ENCODE results near the gene AGAP3. TPM values are rescaled to one million over a fixed set of nuclear protein-coding genes. Genes with fewer than 3 reads are reported as not detected.

The AGAP3 gene
- total RNA-seq, 8 experiments from 2014 or later: 34.1 to 84.7 (median 57.2) TPM

- ATAC-seq (replicated peaks in 6 of 8): no peak
- WGBS, 10 experiments: 67 to 100% (median 76%) methylated on average over 1 to 2 of the region's 3 CpGs; no CpG with 5 or more reads in 6 of the 10 experiments
These were observed 64.1 kb downstream of the AGAP3 start for GRCh38 chr7:151150388-151150787.

DNA sequence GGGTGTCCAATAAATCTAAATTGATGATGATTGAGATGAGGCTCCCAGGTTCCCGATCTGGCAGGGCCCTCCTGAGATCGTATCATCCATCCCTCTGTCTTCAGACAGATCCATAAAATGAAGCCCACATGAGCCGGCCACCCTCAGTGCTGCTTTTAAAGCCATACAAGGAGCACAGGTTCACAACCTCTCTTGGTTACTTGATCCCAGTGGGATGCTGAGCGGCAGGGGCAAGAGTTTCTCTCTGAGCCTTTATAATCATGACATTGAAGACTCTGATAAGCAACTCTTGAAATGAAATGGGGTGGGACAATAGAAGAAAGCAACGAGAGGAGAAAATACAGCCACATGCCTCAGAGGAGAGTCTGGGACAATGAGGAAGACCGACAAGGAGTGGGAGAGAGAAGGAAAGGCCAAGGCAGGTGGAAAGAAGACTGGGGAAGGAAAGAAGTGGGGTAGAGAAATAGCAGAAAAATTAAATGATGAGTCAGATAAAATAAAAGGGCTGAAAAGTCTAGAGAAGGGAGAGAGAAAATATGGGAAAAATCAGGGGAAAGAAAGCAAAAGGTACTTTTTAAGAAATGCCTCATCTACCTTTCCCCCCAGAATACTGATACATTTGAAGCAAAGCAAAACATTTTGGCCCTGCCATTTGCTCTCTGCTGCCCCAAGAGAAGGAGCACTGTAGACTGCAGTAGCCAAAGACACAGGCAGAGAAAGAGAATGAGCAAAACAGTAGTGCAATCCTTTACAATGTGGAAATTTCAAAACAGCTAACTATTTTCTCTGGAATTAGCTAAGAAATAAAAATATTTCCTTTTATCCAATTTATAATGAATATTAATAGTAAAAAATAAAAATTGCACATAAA lies 66.6 kb downstream of the AGAP3 start:
- in situ Hi-C loops (cut with MboI; ENCODE audit: low pct_unique_long_range_greater_than_20kb in 2 of 9, low sequenced_read_pairs in 9 of 9, unreplicated experiment in 9 of 9): no loop called here
- H3K4me1 ChIP-seq (replicated peaks in 1 of 2): peaks cover 0 to 7% of the 10 kb centered on the region in 2 donors
- ATAC-seq (replicated peaks in 6 of 8): peak in 1 of 8 experiments; percentile 31
- no peak overlapping the region for H3K4me3 ChIP-seq
- WGBS, 10 experiments: 7 to 37% (median 18%) methylated on average over 2 to 6 of the region's 6 CpGs; no CpG with 5 or more reads in 1 of the 10 experiments
- H3K27ac ChIP-seq: no peak overlapping the region

More at GRCh38 chr7:151150388-151150787, 64.1 kb downstream of the AGAP3 start:
- in situ Hi-C loops (cut with MboI; ENCODE audit: low pct_unique_long_range_greater_than_20kb in 2 of 9, low sequenced_read_pairs in 9 of 9, unreplicated experiment in 9 of 9): no loop called here
- Histone ChIP-seq H3K4me3 (no peak overlapping the region), H3K4me1 (replicated peaks in 1 of 2) (peaks cover 0 to 7% of the 10 kb centered on the region in 2 donors), H3K27ac (no peak overlapping the region)

DNA sequence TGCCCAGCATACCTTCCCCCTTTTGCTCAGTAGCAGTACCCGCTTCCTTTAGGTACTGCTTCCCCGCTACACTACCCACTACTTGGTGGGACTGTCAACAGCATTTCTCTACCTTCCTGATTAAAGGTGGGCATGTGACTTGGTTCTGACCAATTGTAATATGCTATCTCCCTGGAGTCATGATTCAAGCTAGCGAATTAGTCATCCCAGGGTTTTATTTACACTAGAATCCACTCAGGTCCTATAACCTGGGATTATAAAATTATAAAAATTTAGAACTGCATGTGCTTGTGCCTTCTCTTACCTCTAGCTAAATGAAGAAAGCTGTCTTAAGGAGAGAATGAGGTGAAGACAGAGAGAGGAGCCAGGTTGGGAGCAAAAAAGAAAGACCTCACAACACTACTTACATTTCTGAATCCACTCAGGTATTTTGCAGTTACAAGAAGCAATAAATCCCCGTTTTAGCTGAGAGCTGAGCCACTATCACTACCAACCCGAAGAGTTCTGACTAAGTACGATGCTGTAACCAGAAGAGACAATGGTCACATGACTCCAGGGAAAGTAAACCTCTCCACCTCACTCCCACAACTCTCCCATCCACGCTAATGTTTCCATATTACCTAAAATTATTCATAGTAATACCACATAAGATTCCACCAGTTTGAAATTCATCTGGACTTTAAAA lies 71.5 kb downstream of the AGAP3 start:
- H3K4me1 ChIP-seq (replicated peaks in 1 of 2): peaks cover 0 to 1% of the 10 kb centered on the region in 2 donors
- no peak overlapping the region for H3K4me3 ChIP-seq
- in situ Hi-C loops (cut with MboI; ENCODE audit: low pct_unique_long_range_greater_than_20kb in 2 of 9, low sequenced_read_pairs in 9 of 9, unreplicated experiment in 9 of 9): no loop called here
- ATAC-seq (replicated peaks in 6 of 8): peak in 5 of 8 experiments; percentile 56 to 93 (median 78)
- H3K27ac ChIP-seq: no peak overlapping the region
- WGBS, 10 experiments: 45 to 94% (median 64%) methylated on average over 2 to 7 of the region's 7 CpGs; no CpG with 5 or more reads in 1 of the 10 experiments

- H3K27ac ChIP-seq: no peak overlapping the region
- peaks cover 3 to 4% of the 10 kb centered on the region in 2 donors for H3K4me1 ChIP-seq (replicated peaks in 1 of 2)
- in situ Hi-C loops (cut with MboI; ENCODE audit: low pct_unique_long_range_greater_than_20kb in 2 of 9, low sequenced_read_pairs in 9 of 9, unreplicated experiment in 9 of 9): no loop called here
- 0 to 64% (median 56%) methylated on average over 1 of the region's 1 CpG; no CpG with 5 or more reads in 3 of the 10 experiments for WGBS, 10 experiments
- no peak overlapping the region for H3K4me3 ChIP-seq
- ATAC-seq (replicated peaks in 6 of 8): no peak
These were observed 75.5 kb downstream of the AGAP3 start for GRCh38 chr7:151161757-151162156.

- H3K4me1 ChIP-seq (replicated peaks in 1 of 2): peaks cover 4 to 5% of the 10 kb centered on the region in 2 donors
- in situ Hi-C loops (cut with MboI; ENCODE audit: low pct_unique_long_range_greater_than_20kb in 2 of 9, low sequenced_read_pairs in 9 of 9, unreplicated experiment in 9 of 9): no loop called here
- H3K27ac ChIP-seq: no peak overlapping the region
- 0 to 100% (median 29%) methylated on average over 1 to 7 of the region's 31 CpGs; no CpG with 5 or more reads in 4 of the 10 experiments for WGBS, 10 experiments
- H3K4me3 ChIP-seq: peak overlapping the region; percentile 36 to 50 (median 49)
- ATAC-seq (replicated peaks in 6 of 8): no peak
These were observed 80.4 kb downstream of the AGAP3 start for GRCh38 chr7:151166629-151167196.

DNA sequence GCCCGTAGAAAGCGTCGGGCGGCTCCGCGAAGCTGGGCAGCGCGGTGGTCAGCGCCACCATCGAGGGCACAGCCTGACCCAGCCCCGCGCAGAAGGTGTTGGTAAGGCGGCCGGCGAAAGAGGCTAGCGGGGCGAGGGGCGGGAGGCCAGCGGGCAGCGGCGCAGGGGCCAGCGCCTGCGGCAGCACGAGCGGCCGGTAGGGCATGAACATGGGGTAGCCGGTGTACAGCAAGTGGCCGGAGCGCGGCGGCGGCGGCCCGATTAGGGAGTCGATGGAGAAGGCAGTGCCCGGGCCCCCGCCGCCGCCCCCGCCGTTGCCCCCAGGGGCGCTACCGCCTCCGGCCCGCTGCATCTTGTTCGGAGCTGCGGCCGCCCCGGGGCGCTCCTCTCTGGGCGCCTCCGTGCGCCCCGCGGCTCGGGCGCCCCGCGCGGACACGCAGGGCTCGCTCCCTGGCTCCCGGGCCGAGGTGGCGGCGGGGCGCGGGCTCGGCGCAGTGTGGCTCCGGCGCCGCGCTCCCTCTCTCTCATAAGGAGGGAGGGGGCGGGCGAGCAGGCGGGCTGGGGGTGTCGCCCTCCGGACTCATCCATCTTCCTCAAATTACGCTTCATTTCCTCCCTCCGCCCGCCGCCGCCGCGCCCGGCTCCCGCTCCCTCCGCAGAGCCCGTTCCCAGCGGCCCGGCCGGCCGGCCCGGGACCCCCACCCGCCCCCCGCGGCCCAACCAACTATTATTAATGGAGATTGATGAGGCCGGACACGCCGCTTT lies 81.1 kb downstream of the AGAP3 start, which contains the start of gene GBX1:
Gene GBX1 (minus strand): TSS at position 498 of the 765 bp plus-strand sequence. CDS start 146 bp downstream, at position 352.
- no CpG with 5 or more reads among the region's 101 CpGs for WGBS, 10 experiments
- in situ Hi-C loops (cut with MboI; ENCODE audit: low pct_unique_long_range_greater_than_20kb in 2 of 9, low sequenced_read_pairs in 9 of 9, unreplicated experiment in 9 of 9): no loop called here
- H3K4me3 ChIP-seq: peak within 1 kb of the TSS; percentile 36 to 50 (median 49)
- peaks cover 4 to 5% of the 10 kb centered on the region in 2 donors for H3K4me1 ChIP-seq (replicated peaks in 1 of 2)
- no peak within 1 kb of the TSS for H3K27ac ChIP-seq
- ATAC-seq (replicated peaks in 6 of 8): peak; percentile 53 to 94 (median 90)

- Histone ChIP-seq H3K4me3 (peak overlapping the region; percentile 36 to 50 (median 49)), H3K27ac (no peak overlapping the region), H3K4me1 (replicated peaks in 1 of 2) (peaks cover 4 to 5% of the 10 kb centered on the region in 2 donors)
- WGBS, 10 experiments: 1 to 25% (median 8%) methylated on average over 2 to 13 of the region's 52 CpGs; no CpG with 5 or more reads in 1 of the 10 experiments
- ATAC-seq (replicated peaks in 6 of 8): peak; percentile 42 to 72 (median 66)
- in situ Hi-C loops (cut with MboI; ENCODE audit: low pct_unique_long_range_greater_than_20kb in 2 of 9, low sequenced_read_pairs in 9 of 9, unreplicated experiment in 9 of 9): no loop called here
These were observed 81.9 kb downstream of the AGAP3 start for GRCh38 chr7:151168003-151168786.

- peaks cover 4 to 5% of the 10 kb centered on the region in 2 donors for H3K4me1 ChIP-seq (replicated peaks in 1 of 2)
- in situ Hi-C loops (cut with MboI; ENCODE audit: low pct_unique_long_range_greater_than_20kb in 2 of 9, low sequenced_read_pairs in 9 of 9, unreplicated experiment in 9 of 9): no loop called here
- no peak overlapping the region for H3K4me3 ChIP-seq
- H3K27ac ChIP-seq: no peak overlapping the region
- no peak for ATAC-seq (replicated peaks in 6 of 8)
- WGBS, 10 experiments: 7 to 35% (median 26%) methylated on average over 1 to 9 of the region's 10 CpGs; no CpG with 5 or more reads in 2 of the 10 experiments
These were observed 82.5 kb downstream of the AGAP3 start for GRCh38 chr7:151168787-151169162.

- ATAC-seq (replicated peaks in 6 of 8): peak; percentile 11 to 81 (median 48)
- H3K27ac ChIP-seq: no peak overlapping the region
- WGBS, 10 experiments: 0 to 100% (median 31%) methylated on average over 1 to 20 of the region's 42 CpGs; no CpG with 5 or more reads in 2 of the 10 experiments
- in situ Hi-C loops (cut with MboI; ENCODE audit: low pct_unique_long_range_greater_than_20kb in 2 of 9, low sequenced_read_pairs in 9 of 9, unreplicated experiment in 9 of 9): loop anchor here in 1 of 9 experiments (10.0 kb wide), 1 partner anchor 48 kb away; no protein-coding TSS in a partner anchor
- H3K4me3 ChIP-seq: no peak overlapping the region
- H3K4me1 ChIP-seq (replicated peaks in 1 of 2): no peaks in the 10 kb centered on the region
These were observed 86.2 kb downstream of the AGAP3 start for GRCh38 chr7:151172273-151173141.

- in situ Hi-C loops (cut with MboI; ENCODE audit: low pct_unique_long_range_greater_than_20kb in 2 of 9, low sequenced_read_pairs in 9 of 9, unreplicated experiment in 9 of 9): loop anchor here in 1 of 9 experiments (10.0 kb wide), 1 partner anchor 49 kb away; no protein-coding TSS in a partner anchor
- H3K4me1 ChIP-seq (replicated peaks in 1 of 2): no peaks in the 10 kb centered on the region
- WGBS, 10 experiments: 0 to 100% (median 83%) methylated on average over 1 to 8 of the region's 43 CpGs; no CpG with 5 or more reads in 4 of the 10 experiments
- no peak overlapping the region for H3K4me3 ChIP-seq
- H3K27ac ChIP-seq: no peak overlapping the region
- no peak for ATAC-seq (replicated peaks in 6 of 8)
These were observed 87.3 kb downstream of the AGAP3 start for GRCh38 chr7:151173386-151174245.
